ENCODE data around the gene ALDH1L1. TPM values are rescaled to one million over a fixed set of nuclear protein-coding genes. Genes with fewer than 3 reads are reported as not detected.
"Not testable (repeated sequence)": the region's sequence is repeated elsewhere in the genome, so short reads cannot be mapped to it uniquely, and the experiment has no call there.

Gene ALDH1L1
- total RNA-seq, 1 donor from 2014 or later, result 4.1 TPM

- intact Hi-C loops (cut with DNase I), result no loop called here
- DNase-seq (ENCODE audit: low spot score), result no peak
Measured at GRCh38 chr3:126102530-126102951, 77.8 kb downstream of the ALDH1L1 start.

GRCh38 chr3:126102011-126102410 lies 78.4 kb downstream of the ALDH1L1 start:
- DNase-seq (ENCODE audit: low spot score) (no peak), ATAC-seq (peak; percentile 12)
- intact Hi-C loops (cut with DNase I), result no loop called here

More at GRCh38 chr3:126102530-126102951, 77.8 kb downstream of the ALDH1L1 start:
- ATAC-seq, result peak; percentile 71

- intact Hi-C loops (cut with DNase I), result no loop called here
- DNase-seq (ENCODE audit: low spot score) (no peak), ATAC-seq (no peak)
Measured at GRCh38 chr3:126101521-126101982, 78.8 kb downstream of the ALDH1L1 start.

- no peak for DNase-seq (ENCODE audit: low spot score)
- intact Hi-C loops (cut with DNase I), result no loop called here
- ATAC-seq, result peak; percentile 30
Measured at GRCh38 chr3:126100634-126101301, 79.6 kb downstream of the ALDH1L1 start.

- ATAC-seq (no peak), DNase-seq (ENCODE audit: low spot score) (no peak)
- intact Hi-C loops (cut with DNase I), result no loop called here
Measured at GRCh38 chr3:126100269-126100633, 80.1 kb downstream of the ALDH1L1 start.

- intact Hi-C loops (cut with DNase I), result no loop called here
- DNase-seq (ENCODE audit: low spot score) (no peak), ATAC-seq (no peak)
Measured at GRCh38 chr3:126098391-126098858, 82.0 kb downstream of the ALDH1L1 start.

GRCh38 chr3:126097801-126098200 lies 82.6 kb downstream of the ALDH1L1 start:
- no peak for DNase-seq (ENCODE audit: low spot score)
- ATAC-seq, result no peak
- intact Hi-C loops (cut with DNase I), result no loop called here

GRCh38 chr3:126096274-126096673 lies 84.1 kb downstream of the ALDH1L1 start:
- DNase-seq (ENCODE audit: low spot score); intact Hi-C loops (cut with DNase I); ATAC-seq: not testable (repeated sequence)

GRCh38 chr3:126092128-126092527 lies 88.3 kb downstream of the ALDH1L1 start:
- DNase-seq (ENCODE audit: low spot score); ATAC-seq; intact Hi-C loops (cut with DNase I): not testable (repeated sequence)

- intact Hi-C loops (cut with DNase I), result no loop called here
- ATAC-seq, result no peak
- no peak for DNase-seq (ENCODE audit: low spot score)
Measured at GRCh38 chr3:126087552-126088175, 92.7 kb downstream of the ALDH1L1 start.

- no peak for ATAC-seq
- intact Hi-C loops (cut with DNase I), result no loop called here
- no peak for DNase-seq (ENCODE audit: low spot score)
Measured at GRCh38 chr3:126085841-126086240, 94.5 kb downstream of the ALDH1L1 start.

- DNase-seq (ENCODE audit: low spot score) (no peak), ATAC-seq (no peak)
- intact Hi-C loops (cut with DNase I), result no loop called here
Measured at GRCh38 chr3:126085276-126085675, 95.1 kb downstream of the ALDH1L1 start.

GRCh38 chr3:126084768-126085180 lies 95.6 kb downstream of the ALDH1L1 start:
- DNase-seq (ENCODE audit: low spot score) (no peak), ATAC-seq (no peak)
- intact Hi-C loops (cut with DNase I), result no loop called here

GRCh38 chr3:126083913-126084767 lies 96.2 kb downstream of the ALDH1L1 start, which contains the start of gene SLC41A3:
SLC41A3 (minus strand) TSS chr3:126084124; CDS start chr3:126068219, 15,905 bp downstream.
- DNase-seq (ENCODE audit: low spot score), result peak; percentile 94
- intact Hi-C loops (cut with DNase I), result no loop called here
- ATAC-seq, result peak; percentile 97

GRCh38 chr3:126083511-126083912 lies 96.9 kb downstream of the ALDH1L1 start:
- intact Hi-C loops (cut with DNase I), result no loop called here
- ATAC-seq (peak; percentile 77), DNase-seq (ENCODE audit: low spot score) (no peak)

- no peak for DNase-seq (ENCODE audit: low spot score)
- intact Hi-C loops (cut with DNase I), result no loop called here
- no peak for ATAC-seq
Measured at GRCh38 chr3:126083138-126083445, 97.3 kb downstream of the ALDH1L1 start.

- no peak for DNase-seq (ENCODE audit: low spot score)
- intact Hi-C loops (cut with DNase I), result no loop called here
- no peak for ATAC-seq
Measured at GRCh38 chr3:126082362-126083137, 97.8 kb downstream of the ALDH1L1 start.

- ATAC-seq (peak; percentile 6), DNase-seq (ENCODE audit: low spot score) (no peak)
- intact Hi-C loops (cut with DNase I), result no loop called here
Measured at GRCh38 chr3:126081618-126082361, 98.6 kb downstream of the ALDH1L1 start.
